Right cardiac atrium (tissue), 5 donors: ENCODE results near the gene ADNP2. TPM values are rescaled to one million over a fixed set of nuclear protein-coding genes. Genes with fewer than 3 reads are reported as not detected.

Experiments used
- ATAC-seq, 2 donors: fragments of 200-7000 bp; cut with Tn5 transposase; one replicate each; pipeline versions ENCODE4 v1.8.0 to v1.9.1; 2020; ENCODE audit warnings: moderate library complexity in 2 of 2, mild to moderate bottlenecking in 1 of 2
- DNase-seq, 3 donors: peaks; one replicate each; pipeline ENCODE4 v3.0.0-alpha.2; 2020
- H3K27ac ChIP-seq: one replicate; pipeline ENCODE4 v1.5.1; 2013; ENCODE audit warnings: mild to moderate bottlenecking, low read length, control low read depth, moderate library complexity
- H3K27me3 ChIP-seq: one replicate; pipeline ENCODE4 v1.6.1; 2013; ENCODE audit not compliant: control insufficient read depth, insufficient read depth
- H3K4me1 ChIP-seq: one replicate; pipeline ENCODE4 v1.6.1; 2013; ENCODE audit warnings: low read length; ENCODE audit not compliant: control insufficient read depth, insufficient read depth
- H3K4me3 ChIP-seq: one replicate; pipeline ENCODE4 v1.5.1; 2013; ENCODE audit warnings: low read length, control low read depth
- H3K9me3 ChIP-seq: one replicate; pipeline ENCODE4 v1.6.1; 2013; ENCODE audit warnings: low read length; ENCODE audit not compliant: control insufficient read depth
- WGBS: extraction: QIAGEN DNeasy Blood & Tissue Kit; methylation state at CpG from one replicate; pipeline ENCODE4 v1.1.7; 2013; 5-methylcytosine and 5-hydroxymethylcytosine counted together
- intact Hi-C, 4 donors: fragments of 100-400 bp; cut with DNase I; formaldehyde crosslinking; loops; one replicate each; pipeline versions ENCODE4 v1.11.0 to v1.14.0; 2022 to 2023
- long read RNA-seq, 4 donors: library from polyadenylated mRNA; unstranded; transcript quantifications; one replicate each; pipeline ENCODE4 v2.0.0, GENCODE V29; 2020 to 2021
- polyA plus RNA-seq: library from polyadenylated mRNA; stranded (reverse); fragments of 200-250 nt; gene quantifications from one replicate; pipeline ENCODE4 v1.2.3, GENCODE V29; 2013
- total RNA-seq, 4 donors: library from RNA; stranded (reverse); fragmentation: NEBNext Ultra II Directional; extraction: Animal tissue kit (Norgen Biotek cat#: 25700); gene quantifications; one replicate each; pipeline ENCODE4 v1.2.1, GENCODE V29; 2021
- donor health status: healthy with polysubstance abuse.
- donor health status: DM: no; HTN: yes; CAD: no.
- donor health status: DM: no; HTN: no; CAD: no.
- donor health status: DM: no; HTN: yes; CAD: no; lungs with severe emphysema.
- donor health status: DM: yes; HTN: yes; CAD: no.

The ADNP2 gene, protein sequence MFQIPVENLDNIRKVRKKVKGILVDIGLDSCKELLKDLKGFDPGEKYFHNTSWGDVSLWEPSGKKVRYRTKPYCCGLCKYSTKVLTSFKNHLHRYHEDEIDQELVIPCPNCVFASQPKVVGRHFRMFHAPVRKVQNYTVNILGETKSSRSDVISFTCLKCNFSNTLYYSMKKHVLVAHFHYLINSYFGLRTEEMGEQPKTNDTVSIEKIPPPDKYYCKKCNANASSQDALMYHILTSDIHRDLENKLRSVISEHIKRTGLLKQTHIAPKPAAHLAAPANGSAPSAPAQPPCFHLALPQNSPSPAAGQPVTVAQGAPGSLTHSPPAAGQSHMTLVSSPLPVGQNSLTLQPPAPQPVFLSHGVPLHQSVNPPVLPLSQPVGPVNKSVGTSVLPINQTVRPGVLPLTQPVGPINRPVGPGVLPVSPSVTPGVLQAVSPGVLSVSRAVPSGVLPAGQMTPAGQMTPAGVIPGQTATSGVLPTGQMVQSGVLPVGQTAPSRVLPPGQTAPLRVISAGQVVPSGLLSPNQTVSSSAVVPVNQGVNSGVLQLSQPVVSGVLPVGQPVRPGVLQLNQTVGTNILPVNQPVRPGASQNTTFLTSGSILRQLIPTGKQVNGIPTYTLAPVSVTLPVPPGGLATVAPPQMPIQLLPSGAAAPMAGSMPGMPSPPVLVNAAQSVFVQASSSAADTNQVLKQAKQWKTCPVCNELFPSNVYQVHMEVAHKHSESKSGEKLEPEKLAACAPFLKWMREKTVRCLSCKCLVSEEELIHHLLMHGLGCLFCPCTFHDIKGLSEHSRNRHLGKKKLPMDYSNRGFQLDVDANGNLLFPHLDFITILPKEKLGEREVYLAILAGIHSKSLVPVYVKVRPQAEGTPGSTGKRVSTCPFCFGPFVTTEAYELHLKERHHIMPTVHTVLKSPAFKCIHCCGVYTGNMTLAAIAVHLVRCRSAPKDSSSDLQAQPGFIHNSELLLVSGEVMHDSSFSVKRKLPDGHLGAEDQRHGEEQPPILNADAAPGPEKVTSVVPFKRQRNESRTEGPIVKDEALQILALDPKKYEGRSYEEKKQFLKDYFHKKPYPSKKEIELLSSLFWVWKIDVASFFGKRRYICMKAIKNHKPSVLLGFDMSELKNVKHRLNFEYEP
- total RNA-seq (10 to 100 TPM; 12.0 to 14.7 (median 12.9) TPM), polyA plus RNA-seq (4.1 TPM)
- long read RNA-seq, donor 1, full-length matches to known transcripts, result 8 of 23 reads
- long read RNA-seq, donor 1, partial matches to known transcripts, result 0 of 23 reads
- long read RNA-seq, donor 1, other reads (novel, unspliced or antisense), result 15 of 23 reads
- long read RNA-seq, donor 2, partial matches to known transcripts, result 0 of 9 reads
- long read RNA-seq, donor 2, other reads (novel, unspliced or antisense), result 9 of 9 reads
- long read RNA-seq, donor 3, partial matches to known transcripts, result 59 of 60 reads
- long read RNA-seq, donor 3, other reads (novel, unspliced or antisense), result 1 of 60 reads
- long read RNA-seq, donor 4, full-length matches to known transcripts, result 1 of 9 reads
- long read RNA-seq, donor 4, partial matches to known transcripts, result 0 of 9 reads
- long read RNA-seq, donor 4, other reads (novel, unspliced or antisense), result 8 of 9 reads

DNA sequence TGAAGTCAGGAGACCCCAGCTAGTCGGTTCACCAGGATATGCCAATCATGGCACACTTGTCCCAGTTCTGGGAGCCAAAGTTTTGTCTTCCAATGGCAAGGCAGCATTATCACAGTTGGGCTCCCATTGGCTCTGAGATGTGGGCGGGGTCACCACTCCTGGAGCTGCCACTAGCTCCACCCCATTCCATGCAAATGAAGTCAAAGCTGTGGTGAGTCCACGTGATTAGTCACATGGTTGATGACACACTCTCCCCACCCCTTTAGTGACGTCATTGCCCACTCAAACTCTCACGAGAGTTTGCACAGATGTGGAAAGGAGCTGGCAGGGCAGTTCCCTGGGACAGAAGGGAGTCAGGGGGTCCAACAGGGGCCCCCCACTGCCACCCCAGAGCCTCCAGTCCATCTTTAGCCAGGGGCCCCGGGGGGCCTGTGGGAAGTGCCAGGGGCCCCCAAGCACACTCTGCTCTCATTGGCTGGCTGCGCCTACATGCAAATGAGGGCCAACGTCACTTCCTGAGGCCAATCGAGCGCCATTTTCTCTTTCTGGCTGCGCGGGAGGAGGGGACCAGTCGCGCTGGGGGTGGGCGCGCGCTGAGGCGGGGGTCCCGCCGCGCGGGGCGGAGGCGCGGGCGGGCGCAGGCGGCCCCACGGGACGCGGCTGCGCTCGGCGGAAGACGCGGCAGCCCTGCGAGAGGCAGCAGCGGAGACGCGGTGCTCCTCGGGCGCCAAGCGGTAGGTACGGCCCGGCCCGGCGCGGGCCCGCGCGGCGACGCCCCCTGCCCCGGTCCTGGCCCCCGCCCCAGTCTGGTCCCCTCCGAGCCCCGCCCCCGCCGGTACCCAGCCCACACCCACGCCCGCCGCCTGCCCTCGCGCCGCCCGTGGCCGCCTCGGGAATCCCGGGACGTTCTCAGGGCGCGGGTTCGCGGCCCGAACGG is at the start of gene ADNP2:
Gene ADNP2, plus strand, starts transcription at position 524 of the 937 bp plus-strand sequence. CDS start 8,281 bp downstream, outside the sequence.
- intact Hi-C loops, result no loop called here

DNA sequence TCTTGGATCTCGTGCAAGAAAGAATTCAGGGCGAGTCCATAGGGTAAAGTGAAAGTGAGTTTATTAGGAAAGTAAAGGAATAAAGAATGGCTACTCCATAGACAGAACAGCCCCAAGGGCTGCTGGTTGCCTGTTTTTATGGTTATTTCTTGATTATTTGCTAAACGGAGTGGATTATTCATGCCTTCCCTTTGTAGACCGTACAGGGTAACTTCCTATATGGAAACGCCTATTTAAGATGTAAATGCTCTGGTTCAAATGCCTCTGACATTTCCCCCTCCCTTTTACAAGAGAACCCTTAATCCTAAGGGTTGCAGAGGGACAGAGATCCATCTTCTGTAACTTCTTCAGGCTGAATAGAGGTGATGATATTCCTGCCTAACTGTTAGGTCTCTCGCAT is 49.1 kb upstream of the ADNP2 start:
- H3K4me3 ChIP-seq, result no peak overlapping the region
- no peaks in the 10 kb centered on the region for H3K9me3 ChIP-seq
- H3K27ac ChIP-seq, result no peak overlapping the region
- H3K27me3 ChIP-seq, result no peaks in the 10 kb centered on the region
- intact Hi-C loops, result no loop called here
- ATAC-seq (no peak), DNase-seq (no peak)
- 85% methylated on average over 6 of the region's 6 CpGs for WGBS
- H3K4me1 ChIP-seq, result no peaks in the 10 kb centered on the region

More for the DNA sequence above, at the start of gene ADNP2:
- 2% methylated on average over 74 of the region's 76 CpGs for WGBS
- H3K27ac ChIP-seq, result peak within 1 kb of the TSS; percentile 87
- peaks cover 4% of the 10 kb centered on the region for H3K4me1 ChIP-seq
- ATAC-seq (peak; percentile 91 to 96), DNase-seq (peak; percentile 86 to 91 (median 89))
- no peaks in the 10 kb centered on the region for H3K9me3 ChIP-seq
- H3K4me3 ChIP-seq, result peak within 1 kb of the TSS; percentile 99
- no peaks in the 10 kb centered on the region for H3K27me3 ChIP-seq

DNA sequence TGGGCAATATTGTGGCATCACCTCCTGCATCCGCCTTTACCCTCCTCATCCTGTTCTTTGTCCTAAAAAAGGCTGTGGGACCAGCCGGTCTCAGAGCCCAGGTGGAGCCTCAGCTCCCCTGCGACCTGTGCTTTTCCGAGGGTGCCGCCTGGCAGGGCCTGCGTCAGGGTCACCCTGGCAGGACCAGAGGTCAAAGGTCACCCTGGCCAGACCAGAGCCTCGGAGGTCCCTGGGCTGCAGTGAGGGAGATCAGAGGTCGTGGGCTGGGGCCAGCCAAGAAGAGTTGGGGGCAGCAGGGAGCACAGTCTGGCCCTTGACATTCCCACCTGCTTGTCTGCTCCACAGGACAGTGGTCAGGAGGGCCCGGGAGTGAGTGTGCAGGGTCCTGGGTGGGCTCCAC is 43.4 kb upstream of the ADNP2 start:
- H3K27me3 ChIP-seq, result no peaks in the 10 kb centered on the region
- no peak overlapping the region for H3K27ac ChIP-seq
- ATAC-seq (no peak), DNase-seq (no peak)
- intact Hi-C loops, result no loop called here
- no peak overlapping the region for H3K4me3 ChIP-seq
- H3K9me3 ChIP-seq, result no peaks in the 10 kb centered on the region
- H3K4me1 ChIP-seq, result no peaks in the 10 kb centered on the region
- 81% methylated on average over 9 of the region's 9 CpGs for WGBS

DNA sequence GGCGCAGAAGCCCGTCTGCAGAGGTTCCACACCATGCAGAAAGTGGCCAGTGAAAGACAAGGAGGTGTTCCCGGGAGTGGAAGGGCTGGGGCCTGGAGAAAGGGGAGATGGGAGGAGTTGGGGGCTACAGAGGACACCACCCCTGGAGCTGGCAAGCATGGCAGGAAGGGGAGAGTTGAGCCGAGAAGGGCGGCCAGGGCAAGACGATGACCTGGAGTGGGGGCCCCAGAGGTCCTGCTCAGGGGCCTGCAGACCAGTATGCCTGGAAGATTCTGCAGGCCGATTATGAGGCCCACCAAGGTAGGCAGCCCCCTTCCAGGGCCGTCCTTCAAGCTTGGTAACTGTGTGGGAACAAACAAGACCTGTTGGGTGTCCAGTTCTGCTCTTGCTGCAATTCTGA is 41.7 kb upstream of the ADNP2 start:
- Histone ChIP-seq H3K27ac (no peak overlapping the region), H3K9me3 (no peaks in the 10 kb centered on the region), H3K27me3 (no peaks in the 10 kb centered on the region), H3K4me3 (no peak overlapping the region), H3K4me1 (no peaks in the 10 kb centered on the region)
- intact Hi-C loops, result no loop called here
- no peak for DNase-seq
- WGBS, result 85% methylated on average over 8 of the region's 8 CpGs
- peak in 1 of 2 donors; percentile 16 for ATAC-seq

DNA sequence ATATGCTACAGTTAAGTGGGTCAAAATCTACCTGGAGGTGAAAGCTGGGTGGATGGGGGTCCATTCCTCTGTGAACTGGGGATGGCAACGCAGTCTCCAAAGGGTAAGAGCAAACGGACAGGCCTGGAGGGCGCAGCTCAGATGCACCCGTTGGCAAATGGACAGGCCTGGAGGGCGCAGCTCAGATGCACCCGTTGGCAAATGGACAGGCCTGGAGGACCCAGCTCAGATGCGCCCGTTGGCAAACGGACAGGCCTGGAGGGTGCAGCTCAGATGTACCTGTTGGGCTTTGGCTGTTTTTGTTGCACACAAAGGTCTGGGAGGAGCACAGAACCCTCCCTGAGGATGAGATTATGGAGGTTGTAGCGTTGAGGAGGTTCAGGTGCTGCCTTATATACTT is 41.2 kb upstream of the ADNP2 start:
- Histone ChIP-seq H3K9me3 (no peaks in the 10 kb centered on the region), H3K27me3 (no peaks in the 10 kb centered on the region), H3K27ac (no peak overlapping the region), H3K4me1 (no peaks in the 10 kb centered on the region), H3K4me3 (no peak overlapping the region)
- 95% methylated on average over 10 of the region's 10 CpGs for WGBS
- ATAC-seq, result no peak
- DNase-seq, result no peak
- intact Hi-C loops, result no loop called here

DNA sequence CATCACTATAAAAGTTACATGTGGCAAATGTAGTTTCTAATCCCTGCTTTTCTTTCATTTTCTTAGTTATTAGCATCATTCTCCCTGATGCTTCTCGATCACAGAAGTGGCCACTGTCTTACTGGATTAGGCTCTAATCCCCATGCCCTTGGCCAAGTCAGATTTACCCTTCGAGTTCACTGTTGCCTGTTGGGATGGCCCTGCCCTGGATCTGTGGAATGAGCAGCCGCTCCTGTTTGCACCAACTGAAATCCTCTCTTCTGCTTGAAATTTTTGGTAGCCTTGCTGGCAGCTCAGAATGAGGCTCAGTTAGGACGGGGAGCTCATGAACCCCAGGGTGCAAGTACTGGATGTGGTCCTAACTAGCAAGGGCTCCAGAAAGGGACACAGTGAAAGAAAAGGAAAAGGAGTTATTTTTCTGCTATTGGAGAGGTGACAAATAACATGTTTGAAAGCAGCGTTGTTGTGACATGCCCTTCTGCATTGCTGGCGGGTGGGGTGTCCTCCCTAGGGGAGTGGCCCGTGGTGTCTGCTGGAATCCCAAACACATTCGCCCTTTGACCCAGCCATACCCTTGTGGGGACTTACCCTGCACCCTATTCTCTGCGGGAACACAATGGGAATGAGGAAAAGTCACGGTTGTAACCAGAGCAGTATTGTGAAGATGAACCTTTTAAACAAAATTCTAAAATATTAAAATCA is 40.3 kb upstream of the ADNP2 start:
- ATAC-seq (no peak), DNase-seq (no peak)
- intact Hi-C loops, result no loop called here
- WGBS, result 83% methylated on average over 10 of the region's 10 CpGs
- no peak overlapping the region for H3K4me3 ChIP-seq
- H3K9me3 ChIP-seq, result no peaks in the 10 kb centered on the region
- H3K27me3 ChIP-seq, result no peaks in the 10 kb centered on the region
- no peaks in the 10 kb centered on the region for H3K4me1 ChIP-seq
- no peak overlapping the region for H3K27ac ChIP-seq

DNA sequence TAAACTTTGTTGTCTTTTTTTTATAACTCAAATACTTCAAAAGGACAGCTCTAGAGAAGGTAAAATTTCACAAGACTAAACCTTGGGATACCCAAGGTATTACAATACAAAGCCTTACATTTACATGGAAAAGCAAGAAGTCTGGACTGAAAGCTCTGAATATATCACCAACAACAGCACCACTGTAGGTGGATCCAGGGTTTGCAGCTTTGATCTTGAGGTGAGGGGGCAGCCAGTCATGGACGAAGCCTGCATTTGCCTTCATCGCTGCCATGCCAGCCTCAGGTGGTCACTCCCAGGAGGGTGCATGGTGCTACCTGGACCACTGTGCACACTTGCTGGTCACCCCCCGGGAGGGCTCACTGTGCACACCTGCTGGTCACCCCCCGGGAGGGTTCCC is 38.2 kb upstream of the ADNP2 start:
- Histone ChIP-seq H3K4me3 (no peak overlapping the region), H3K9me3 (no peaks in the 10 kb centered on the region), H3K27ac (no peak overlapping the region), H3K27me3 (no peaks in the 10 kb centered on the region), H3K4me1 (no peaks in the 10 kb centered on the region)
- no peak for DNase-seq
- intact Hi-C loops, result no loop called here
- WGBS, result 91% methylated on average over 4 of the region's 4 CpGs
- ATAC-seq, result no peak

DNA sequence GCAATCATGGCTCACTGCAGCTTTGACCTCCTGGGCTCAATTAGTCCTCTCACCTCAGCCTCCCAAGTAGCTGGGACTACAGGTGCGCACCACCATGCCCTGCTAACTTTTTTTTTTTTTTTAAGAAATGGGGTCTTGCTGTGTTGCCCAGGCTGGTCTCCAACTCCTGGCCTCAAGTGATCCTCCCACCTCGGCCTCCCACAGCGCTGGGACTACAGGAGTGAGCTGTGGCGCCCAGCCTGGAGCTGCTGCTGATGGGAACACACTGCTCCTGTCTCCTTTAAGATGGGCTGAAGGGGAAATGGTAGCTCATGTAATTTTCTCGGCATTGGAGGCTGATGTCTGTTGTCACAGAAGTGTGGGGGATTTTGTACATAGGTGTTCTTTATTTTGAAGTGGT is 34.9 kb upstream of the ADNP2 start:
- ATAC-seq (no peak), DNase-seq (no peak)
- Histone ChIP-seq H3K4me1 (no peaks in the 10 kb centered on the region), H3K9me3 (no peaks in the 10 kb centered on the region), H3K4me3 (no peak overlapping the region), H3K27me3 (no peaks in the 10 kb centered on the region), H3K27ac (no peak overlapping the region)
- intact Hi-C loops, result no loop called here
- WGBS, result 96% methylated on average over 5 of the region's 5 CpGs

DNA sequence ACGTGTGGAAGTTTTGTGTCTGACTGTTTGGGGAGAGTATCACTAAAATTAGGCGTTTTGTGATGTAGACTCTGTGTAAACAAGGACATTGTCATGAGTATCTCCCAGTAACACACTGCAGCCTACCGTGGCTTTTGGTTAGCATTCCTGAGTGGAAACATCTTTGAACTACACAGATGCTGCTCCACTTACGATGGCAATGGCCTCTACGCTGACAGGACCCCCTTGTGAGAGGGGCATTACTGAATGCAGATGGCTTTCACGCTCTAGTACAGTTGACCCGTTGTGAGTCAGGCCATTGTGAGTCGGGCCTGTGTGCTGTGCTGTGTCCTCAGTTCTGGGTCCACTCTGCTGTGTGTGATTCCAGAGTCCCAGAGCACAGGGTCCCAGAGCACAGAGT is 34.4 kb upstream of the ADNP2 start:
- no peaks in the 10 kb centered on the region for H3K27me3 ChIP-seq
- no peak for DNase-seq
- intact Hi-C loops, result no loop called here
- H3K4me3 ChIP-seq, result no peak overlapping the region
- H3K9me3 ChIP-seq, result no peaks in the 10 kb centered on the region
- no peak for ATAC-seq
- H3K4me1 ChIP-seq, result no peaks in the 10 kb centered on the region
- 76% methylated on average over 8 of the region's 8 CpGs for WGBS
- no peak overlapping the region for H3K27ac ChIP-seq
